HG02642 (cell line): ENCODE data around the gene SMIM12.

ENCODE experiments used
- ATAC-seq: cut with Tn5 transposase; IDR thresholded peaks from one replicate; pipeline ENCODE4 v1.9.1; 2021; ENCODE audit warnings: mild to moderate bottlenecking; ENCODE audit not compliant: unreplicated experiment, poor library complexity

SMIM12 gene

GRCh38 chr1:34874296-34874952 lies 14.9 kb upstream of the SMIM12 start:
- no peak for ATAC-seq

- ATAC-seq = no peak
Observed at GRCh38 chr1:34872133-34872503, 12.6 kb upstream of the SMIM12 start.

GRCh38 chr1:34871443-34872132 lies 12.0 kb upstream of the SMIM12 start:
- ATAC-seq = no peak

- ATAC-seq = no peak
Observed at GRCh38 chr1:34870395-34870794, 10.8 kb upstream of the SMIM12 start.

- ATAC-seq = no peak
Observed at GRCh38 chr1:34869760-34870159, 10.2 kb upstream of the SMIM12 start.

GRCh38 chr1:34868230-34869049 lies 8.9 kb upstream of the SMIM12 start:
- no peak for ATAC-seq

GRCh38 chr1:34867415-34867814 lies 7.9 kb upstream of the SMIM12 start:
- ATAC-seq = no peak

GRCh38 chr1:34866762-34867109 lies 7.2 kb upstream of the SMIM12 start:
- ATAC-seq = no peak

GRCh38 chr1:34865981-34866761 lies 6.6 kb upstream of the SMIM12 start:
- peak; percentile 73 for ATAC-seq

GRCh38 chr1:34865573-34865972 lies 6.0 kb upstream of the SMIM12 start:
- ATAC-seq = peak; percentile 9

GRCh38 chr1:34864759-34865158 lies 5.2 kb upstream of the SMIM12 start:
- ATAC-seq = no peak

- ATAC-seq = no peak
Observed at GRCh38 chr1:34863501-34863900, 4.0 kb upstream of the SMIM12 start.

- ATAC-seq = no peak
Observed at GRCh38 chr1:34858901-34859445, 576 bp downstream of the SMIM12 start.

GRCh38 chr1:34856697-34857096 lies 2.9 kb downstream of the SMIM12 start:
- ATAC-seq = no peak

- peak; percentile 95 for ATAC-seq
Observed at GRCh38 chr1:34852677-34853217, 6.8 kb downstream of the SMIM12 start.

- no peak for ATAC-seq
Observed at GRCh38 chr1:34851431-34852105, 8.0 kb downstream of the SMIM12 start.

GRCh38 chr1:34850382-34850781 lies 9.2 kb downstream of the SMIM12 start:
- ATAC-seq = no peak

- no peak for ATAC-seq
Observed at GRCh38 chr1:34847094-34847493, 12.5 kb downstream of the SMIM12 start.

GRCh38 chr1:34846265-34846664 lies 13.3 kb downstream of the SMIM12 start:
- ATAC-seq = no peak
